Measurements from ENCODE around the gene COA1. TPM values are rescaled to one million over a fixed set of nuclear protein-coding genes. Genes with fewer than 3 reads are reported as not detected.

COA1 gene
- total and polyA plus RNA-seq, 2 experiments from 2014 or later, result 53.4 to 59.5 TPM

DNA sequence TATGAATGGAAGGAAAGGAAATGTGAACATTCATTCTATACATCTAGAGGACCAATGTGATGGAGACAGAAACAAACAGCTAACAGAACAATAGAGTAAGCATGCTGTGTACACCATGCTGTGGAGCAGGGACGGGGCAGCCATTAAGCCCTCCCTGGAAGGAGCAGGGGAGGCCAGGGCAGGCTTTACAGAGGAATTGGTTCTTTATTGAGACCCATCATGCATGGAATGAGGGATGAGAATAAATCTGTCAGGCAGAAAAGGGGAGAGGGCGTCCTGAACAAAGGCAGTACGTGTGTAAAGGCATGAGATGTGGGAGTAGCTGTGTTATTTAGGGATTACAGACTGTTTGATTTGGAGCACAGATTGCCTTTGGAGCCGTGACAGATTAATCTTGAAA lies 111.2 kb downstream of the COA1 start:
- TF ChIP-seq EZH2 (IDR thresholded peaks at IDR 0.05; ENCODE audit: insufficient read depth, poor library complexity, severe bottlenecking) (no peak), EZH2phosphoT487 (IDR thresholded peaks at IDR 0.05; ENCODE audit: insufficient read depth, low read depth) (no peak)
- Histone ChIP-seq H3K27ac (no peak overlapping the region), H3K9me2 (ENCODE audit: insufficient read depth) (no peaks in the 10 kb centered on the region), H3K4me2 (ENCODE audit: unreplicated experiment) (no peak overlapping the region), H3K27me3 (replicated peaks; ENCODE audit: insufficient read depth) (no peaks in the 10 kb centered on the region), H3F3A (ENCODE audit: insufficient read depth) (peaks cover 75% of the 10 kb centered on the region), H3K9ac (no peak overlapping the region), H3K79me2 (ENCODE audit: insufficient read depth) (peaks cover 100% of the 10 kb centered on the region), H2AFZ (no peak overlapping the region), H3K9me3 (ENCODE audit: low read depth) (no peaks in the 10 kb centered on the region), H3K4me1 (ENCODE audit: insufficient read depth) (peaks cover 61% of the 10 kb centered on the region), H4K20me1 (ENCODE audit: insufficient read depth) (no peaks in the 10 kb centered on the region; the same call in 1 of the 2 replicates), H3K4me3 (no peak overlapping the region), H3K36me3 (ENCODE audit: low read depth) (peaks cover 48% of the 10 kb centered on the region)
- in situ Hi-C loops (cut with MboI), result no loop called here
- no peak for DNase-seq
- WGBS, 2 experiments (ENCODE audit: low coverage in 1 of 2, low lambda C conversion rate in 2 of 2, missing lambda C conversion rate in 2 of 2), result 84 to 86% methylated on average over 4 of the region's 4 CpGs

DNA sequence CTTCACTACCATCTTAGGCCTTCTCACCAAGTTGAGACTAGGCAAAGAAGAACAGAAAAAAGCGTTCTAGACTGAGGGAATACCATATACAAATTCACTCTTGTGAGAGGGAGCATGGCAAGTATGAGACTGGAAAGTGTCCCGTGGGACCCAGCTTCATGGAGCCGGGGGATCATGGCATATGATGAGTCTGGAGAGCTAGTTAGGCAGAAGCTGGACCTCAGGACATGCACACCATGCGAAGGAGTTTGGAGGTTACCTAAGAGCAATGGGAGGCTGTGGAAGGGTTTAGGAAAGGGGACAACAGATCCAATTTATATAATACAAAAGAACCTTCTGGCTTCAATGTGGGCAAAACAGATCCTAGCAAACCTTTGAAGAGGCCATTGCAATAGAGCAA lies 112.3 kb downstream of the COA1 start:
- Histone ChIP-seq H3K27me3 (replicated peaks; ENCODE audit: insufficient read depth) (no peaks in the 10 kb centered on the region), H3K36me3 (ENCODE audit: low read depth) (peaks cover 50% of the 10 kb centered on the region), H3K9ac (no peak overlapping the region), H3K4me3 (no peak overlapping the region), H3K9me3 (ENCODE audit: low read depth) (no peaks in the 10 kb centered on the region), H2AFZ (no peak overlapping the region), H3K27ac (no peak overlapping the region), H4K20me1 (ENCODE audit: insufficient read depth) (no peaks in the 10 kb centered on the region; the same call in 1 of the 2 replicates), H3K4me1 (ENCODE audit: insufficient read depth) (peaks cover 61% of the 10 kb centered on the region), H3K9me2 (ENCODE audit: insufficient read depth) (no peaks in the 10 kb centered on the region), H3K79me2 (ENCODE audit: insufficient read depth) (peaks cover 96% of the 10 kb centered on the region), H3K4me2 (ENCODE audit: unreplicated experiment) (no peak overlapping the region), H3F3A (ENCODE audit: insufficient read depth) (peaks cover 75% of the 10 kb centered on the region)
- no peak for DNase-seq
- no peak for TF ChIP-seq EZH2phosphoT487 (IDR thresholded peaks at IDR 0.05; ENCODE audit: insufficient read depth, low read depth)
- TF ChIP-seq EZH2 (IDR thresholded peaks at IDR 0.05; ENCODE audit: insufficient read depth, poor library complexity, severe bottlenecking), result no peak
- in situ Hi-C loops (cut with MboI), result no loop called here
- WGBS, 2 experiments (ENCODE audit: low coverage in 1 of 2, low lambda C conversion rate in 2 of 2, missing lambda C conversion rate in 2 of 2), result 96% methylated on average over 4 of the region's 4 CpGs

DNA sequence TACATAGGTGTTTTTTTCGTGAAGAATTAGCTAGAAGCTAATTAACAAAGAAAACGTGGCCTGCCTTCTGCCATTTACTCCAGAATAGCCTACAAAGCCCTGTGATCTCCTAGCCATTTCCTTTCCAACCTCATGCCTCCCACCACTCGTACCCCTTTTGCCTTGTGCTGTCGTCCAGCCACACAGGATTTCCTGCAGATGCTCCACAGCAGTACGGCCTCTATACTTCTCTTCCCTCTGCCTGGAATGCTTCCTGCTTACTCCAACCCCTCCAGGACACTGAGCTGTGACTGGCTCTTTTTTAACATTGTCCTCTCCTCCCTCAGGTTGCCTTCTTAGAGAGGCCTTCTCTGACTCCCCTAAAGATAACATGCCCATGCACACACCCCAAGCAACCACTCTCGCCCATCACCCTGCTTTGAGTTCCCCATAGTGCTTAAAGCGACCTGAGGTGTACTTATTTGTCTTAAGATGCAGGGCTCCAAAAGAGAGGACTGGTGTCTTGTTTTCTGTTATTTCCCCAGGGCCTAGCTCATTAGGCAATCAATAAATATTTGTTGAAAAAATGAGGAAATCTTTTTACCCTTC lies 113.7 kb downstream of the COA1 start:
- DNase-seq, result no peak
- Histone ChIP-seq H3K4me1 (ENCODE audit: insufficient read depth) (peaks cover 56% of the 10 kb centered on the region), H3K4me2 (ENCODE audit: unreplicated experiment) (no peak overlapping the region), H3K36me3 (ENCODE audit: low read depth) (peaks cover 63% of the 10 kb centered on the region), H3K9me3 (ENCODE audit: low read depth) (no peaks in the 10 kb centered on the region), H3F3A (ENCODE audit: insufficient read depth) (peaks cover 74% of the 10 kb centered on the region), H3K79me2 (ENCODE audit: insufficient read depth) (peaks cover 96% of the 10 kb centered on the region), H3K9me2 (ENCODE audit: insufficient read depth) (no peaks in the 10 kb centered on the region), H3K27me3 (replicated peaks; ENCODE audit: insufficient read depth) (no peaks in the 10 kb centered on the region), H3K9ac (no peak overlapping the region), H3K27ac (no peak overlapping the region), H3K4me3 (no peak overlapping the region), H4K20me1 (ENCODE audit: insufficient read depth) (peaks cover 5% of the 10 kb centered on the region; the same call in 1 of the 2 replicates), H2AFZ (no peak overlapping the region)
- 74 to 76% methylated on average over 7 of the region's 7 CpGs for WGBS, 2 experiments (ENCODE audit: low coverage in 1 of 2, low lambda C conversion rate in 2 of 2, missing lambda C conversion rate in 2 of 2)
- TF ChIP-seq EZH2phosphoT487 (IDR thresholded peaks at IDR 0.05; ENCODE audit: insufficient read depth, low read depth) (no peak), EZH2 (IDR thresholded peaks at IDR 0.05; ENCODE audit: insufficient read depth, poor library complexity, severe bottlenecking) (no peak)
- in situ Hi-C loops (cut with MboI), result no loop called here

DNA sequence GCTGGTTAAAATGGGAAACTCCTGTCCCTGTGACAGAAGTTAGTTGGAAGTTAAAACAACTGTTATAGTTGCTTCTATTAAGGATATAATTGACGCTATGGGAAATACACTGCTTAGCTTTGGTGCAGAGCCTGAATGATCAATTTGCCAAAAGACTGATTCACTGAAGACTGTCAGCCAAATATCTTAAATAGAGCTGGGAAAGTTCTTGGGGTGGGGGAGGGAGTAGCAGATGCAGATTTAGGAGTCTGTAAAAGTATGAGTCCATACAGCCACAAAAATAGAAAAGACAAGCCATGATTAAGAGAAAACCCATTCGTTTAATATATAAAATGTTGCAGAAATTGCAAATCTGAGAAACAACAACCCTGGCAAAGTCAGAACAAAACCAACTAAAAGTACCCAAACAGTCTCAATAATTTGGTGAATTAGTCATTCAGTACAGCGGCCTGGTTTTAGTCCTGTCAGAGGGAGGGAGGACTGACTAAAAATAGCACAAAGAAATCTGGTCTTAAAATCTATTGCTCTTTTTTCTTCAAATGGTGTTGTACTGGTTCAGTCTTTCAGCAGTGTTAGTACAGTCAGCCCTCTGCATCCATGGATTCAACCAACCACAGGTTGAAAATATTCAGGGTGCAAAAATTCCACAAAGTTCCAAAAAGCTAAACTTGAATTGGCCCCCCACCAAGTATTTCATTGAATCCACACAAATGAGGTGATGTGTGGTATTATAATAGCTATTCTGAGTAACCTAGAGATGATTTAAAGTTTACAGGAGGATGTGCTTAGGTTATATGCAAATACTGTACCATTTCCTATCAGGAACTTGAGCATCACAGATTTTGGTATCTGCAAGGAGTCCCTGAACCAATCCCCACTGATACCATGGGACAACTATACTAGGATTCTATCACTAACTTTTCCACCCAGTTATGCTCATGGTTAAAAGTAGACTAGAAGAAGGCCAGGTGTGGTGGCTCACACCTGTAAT lies 116.4 kb downstream of the COA1 start:
- peaks cover 64% of the 10 kb centered on the region for H3K36me3 ChIP-seq (ENCODE audit: low read depth)
- no peaks in the 10 kb centered on the region for H3K9me3 ChIP-seq (ENCODE audit: low read depth)
- H4K20me1 ChIP-seq (ENCODE audit: insufficient read depth), result peaks cover 5% of the 10 kb centered on the region; the same call in 1 of the 2 replicates
- peak; percentile 84 for DNase-seq
- H3K9ac ChIP-seq, result peak overlapping the region; percentile 50
- H2AFZ ChIP-seq, result no peak overlapping the region
- H3K27me3 ChIP-seq (replicated peaks; ENCODE audit: insufficient read depth), result no peaks in the 10 kb centered on the region
- peaks cover 32% of the 10 kb centered on the region for H3K4me1 ChIP-seq (ENCODE audit: insufficient read depth)
- H3K27ac ChIP-seq, result peak overlapping the region; percentile 85
- no peaks in the 10 kb centered on the region for H3K9me2 ChIP-seq (ENCODE audit: insufficient read depth)
- H3K79me2 ChIP-seq (ENCODE audit: insufficient read depth), result peaks cover 95% of the 10 kb centered on the region
- peak overlapping the region; percentile 10; the same call in 1 of the 2 replicates for H3K4me3 ChIP-seq
- in situ Hi-C loops (cut with MboI), result no loop called here
- TF ChIP-seq EZH2 (IDR thresholded peaks at IDR 0.05; ENCODE audit: insufficient read depth, poor library complexity, severe bottlenecking), result no peak
- TF ChIP-seq EZH2phosphoT487 (IDR thresholded peaks at IDR 0.05; ENCODE audit: insufficient read depth, low read depth), result no peak
- peak overlapping the region; percentile 34 for H3K4me2 ChIP-seq (ENCODE audit: unreplicated experiment)
- H3F3A ChIP-seq (ENCODE audit: insufficient read depth), result peaks cover 73% of the 10 kb centered on the region
- WGBS, 2 experiments (ENCODE audit: low coverage in 1 of 2, low lambda C conversion rate in 2 of 2, missing lambda C conversion rate in 2 of 2), result 0 to 1% methylated on average over 3 of the region's 3 CpGs
